Activated B cell treated with CpG ODN at 0.5 μM for 24 hours (primary cell): ENCODE data around the gene MTHFD1L. TPM values are rescaled to one million over a fixed set of nuclear protein-coding genes. Genes with fewer than 3 reads are reported as not detected.
"Not testable (repeated sequence)": the region's sequence is repeated elsewhere in the genome, so short reads cannot be mapped to it uniquely, and the experiment has no call there.

ENCODE experiments used
- ATAC-seq: fragments of 200-7000 bp; cut with Tn5 transposase; one replicate; pipeline ENCODE4 v1.10.0; 2021; ENCODE audit warnings: low read depth, mild to moderate bottlenecking, moderate library complexity
- CTCF ChIA-PET: fragments of 350-600 bp; sonication (Branson Sonifier 250); formaldehyde crosslinking; loops from one replicate; lab custom pipeline; 2021; ENCODE audit warnings: antibody characterized with exemption; lab: Charles Lee
- POLR2A ChIA-PET: fragments of 350-600 bp; sonication (Branson Sonifier 250); formaldehyde crosslinking; loops from one replicate; lab custom pipeline; 2021; ENCODE audit warnings: antibody characterized with exemption; lab: Charles Lee
- DNase-seq: peaks from one replicate; pipeline ENCODE4 v3.0.0; 2022
- H3K27ac Mint-ChIP-seq: one replicate; pipeline ENCODE4 v1.8.0; 2020; ENCODE audit warnings: mixed read lengths
- H3K27me3 Mint-ChIP-seq: one replicate; pipeline ENCODE4 v1.8.0; 2021; ENCODE audit warnings: mixed read lengths
- H3K36me3 Mint-ChIP-seq: one replicate; pipeline ENCODE4 v1.8.0; 2021; ENCODE audit warnings: low read depth, mixed read lengths
- H3K4me1 Mint-ChIP-seq: one replicate; pipeline ENCODE4 v1.8.0; 2021; ENCODE audit warnings: mixed read lengths
- H3K4me3 Mint-ChIP-seq: one replicate; pipeline ENCODE4 v1.8.0; 2020; ENCODE audit warnings: mild to moderate bottlenecking, mixed read lengths
- H3K9me3 Mint-ChIP-seq: one replicate; pipeline ENCODE4 v1.8.0; 2020; ENCODE audit warnings: mixed read lengths
- CTCF ChIP-seq: fragments of 200-600 bp; IDR thresholded peaks from one replicate; pipeline ENCODE4 v1.8.0; 2022; ENCODE audit warnings: antibody characterized with exemption, mild to moderate bottlenecking
- intact Hi-C: fragments of 100-400 bp; cut with micrococcal nuclease; formaldehyde crosslinking; loops from one replicate; pipeline ENCODE4 v1.15.1; 2024
- total RNA-seq: library from RNA; stranded (reverse); gene quantifications from 2 replicates; pipeline ENCODE4 v1.2.3, GENCODE V29; 2022

MTHFD1L gene
- total RNA-seq, 1 donor from 2014 or later = 60.4 TPM

GRCh38 chr6:151038616-151039015 lies 173.1 kb downstream of the MTHFD1L start:
- no peaks in the 10 kb centered on the region for H3K27me3 Mint-ChIP-seq
- ATAC-seq (no peak), DNase-seq (no peak)
- no peak for TF ChIP-seq CTCF
- no peaks in the 10 kb centered on the region for H3K4me1 Mint-ChIP-seq
- H3K36me3 Mint-ChIP-seq = peaks cover 52% of the 10 kb centered on the region
- H3K4me3 Mint-ChIP-seq = no peak overlapping the region
- no peak overlapping the region for H3K27ac Mint-ChIP-seq
- ChIA-PET CTCF (no interaction called here), POLR2A (no interaction called here)
- no peaks in the 10 kb centered on the region for H3K9me3 Mint-ChIP-seq
- intact Hi-C loops = no loop called here

GRCh38 chr6:151040888-151041521 lies 175.5 kb downstream of the MTHFD1L start:
- H3K4me1 Mint-ChIP-seq, H3K27me3 Mint-ChIP-seq, ATAC-seq, H3K27ac Mint-ChIP-seq, H3K4me3 Mint-ChIP-seq, H3K9me3 Mint-ChIP-seq, intact Hi-C loops, POLR2A ChIA-PET, CTCF ChIA-PET, DNase-seq: not testable (repeated sequence)
- H3K36me3 Mint-ChIP-seq = peaks cover 49% of the 10 kb centered on the region

- ATAC-seq (no peak), DNase-seq (no peak)
- no peak overlapping the region for H3K4me3 Mint-ChIP-seq
- peaks cover 2% of the 10 kb centered on the region for H3K4me1 Mint-ChIP-seq
- TF ChIP-seq CTCF = no peak
- no peaks in the 10 kb centered on the region for H3K27me3 Mint-ChIP-seq
- intact Hi-C loops = no loop called here
- ChIA-PET CTCF (no interaction called here), POLR2A (no interaction called here)
- no peaks in the 10 kb centered on the region for H3K9me3 Mint-ChIP-seq
- H3K27ac Mint-ChIP-seq = no peak overlapping the region
- peaks cover 47% of the 10 kb centered on the region for H3K36me3 Mint-ChIP-seq
Measured at GRCh38 chr6:151041686-151042085, 176.2 kb downstream of the MTHFD1L start.

GRCh38 chr6:151042911-151043330 lies 177.4 kb downstream of the MTHFD1L start:
- H3K9me3 Mint-ChIP-seq, H3K4me1 Mint-ChIP-seq, H3K27ac Mint-ChIP-seq, ATAC-seq, CTCF ChIA-PET, H3K4me3 Mint-ChIP-seq, POLR2A ChIA-PET, H3K27me3 Mint-ChIP-seq, DNase-seq, intact Hi-C loops: not testable (repeated sequence)
- H3K36me3 Mint-ChIP-seq = peaks cover 43% of the 10 kb centered on the region

GRCh38 chr6:151043944-151044343 lies 178.4 kb downstream of the MTHFD1L start:
- peaks cover 9% of the 10 kb centered on the region for H3K9me3 Mint-ChIP-seq
- DNase-seq (no peak), ATAC-seq (no peak)
- H3K27me3 Mint-ChIP-seq = no peaks in the 10 kb centered on the region
- peaks cover 41% of the 10 kb centered on the region for H3K36me3 Mint-ChIP-seq
- no peak overlapping the region for H3K4me3 Mint-ChIP-seq
- no peak overlapping the region for H3K27ac Mint-ChIP-seq
- intact Hi-C loops = no loop called here
- TF ChIP-seq CTCF = no peak
- ChIA-PET POLR2A (interaction anchor here (0.7 kb wide), 1 partner anchor 599 kb away, joined by 10 read pairs; no protein-coding TSS in a partner anchor), CTCF (no interaction called here)
- H3K4me1 Mint-ChIP-seq = peaks cover 2% of the 10 kb centered on the region

GRCh38 chr6:151044465-151045441 lies 179.3 kb downstream of the MTHFD1L start:
- no peak overlapping the region for H3K4me3 Mint-ChIP-seq
- ATAC-seq (no peak), DNase-seq (no peak)
- intact Hi-C loops = no loop called here
- CTCF ChIA-PET = no interaction called here
- no peaks in the 10 kb centered on the region for H3K27me3 Mint-ChIP-seq
- H3K27ac Mint-ChIP-seq = no peak overlapping the region
- H3K36me3 Mint-ChIP-seq = peaks cover 39% of the 10 kb centered on the region
- H3K4me1 Mint-ChIP-seq = peaks cover 2% of the 10 kb centered on the region
- POLR2A ChIA-PET = interaction anchor here (0.7 kb wide), 1 partner anchor 600 kb away, joined by 10 read pairs; no protein-coding TSS in a partner anchor
- no peak for TF ChIP-seq CTCF
- peaks cover 9% of the 10 kb centered on the region for H3K9me3 Mint-ChIP-seq

- POLR2A ChIA-PET, H3K4me1 Mint-ChIP-seq, H3K27me3 Mint-ChIP-seq, intact Hi-C loops, H3K27ac Mint-ChIP-seq, DNase-seq, H3K9me3 Mint-ChIP-seq, H3K4me3 Mint-ChIP-seq, ATAC-seq, CTCF ChIA-PET: not testable (repeated sequence)
- peaks cover 41% of the 10 kb centered on the region for H3K36me3 Mint-ChIP-seq
Measured at GRCh38 chr6:151045511-151046222, 180.2 kb downstream of the MTHFD1L start.
